Activated T-cell treated with anti-CD3 and anti-CD28 coated beads for 24 hours (primary cell): ENCODE data around the gene GRID1.
"Not testable (repeated sequence)": the region's sequence is repeated elsewhere in the genome, so short reads cannot be mapped to it uniquely, and the experiment has no call there.

ENCODE experiments used
- DNase-seq: peaks from one replicate; pipeline ENCODE4 v3.0.0-alpha.2; 2020; ENCODE audit warnings: low read depth

Gene GRID1

GRCh38 chr10:86137561-86137960 is 229.0 kb downstream of the GRID1 start:
- DNase-seq, result no peak

GRCh38 chr10:86136934-86137333 is 229.7 kb downstream of the GRID1 start:
- DNase-seq, result no peak

GRCh38 chr10:86135191-86135590 is 231.4 kb downstream of the GRID1 start:
- DNase-seq, result no peak

- no peak for DNase-seq
Observed at GRCh38 chr10:86130737-86131475, 235.7 kb downstream of the GRID1 start.

GRCh38 chr10:86130041-86130440 is 236.6 kb downstream of the GRID1 start:
- no peak for DNase-seq

- no peak for DNase-seq
Observed at GRCh38 chr10:86128360-86128759, 238.2 kb downstream of the GRID1 start.

GRCh38 chr10:86127274-86127819 is 239.2 kb downstream of the GRID1 start:
- DNase-seq, result no peak

- no peak for DNase-seq
Observed at GRCh38 chr10:86124734-86125133, 241.9 kb downstream of the GRID1 start.

- no peak for DNase-seq
Observed at GRCh38 chr10:86123715-86124114, 242.9 kb downstream of the GRID1 start.

GRCh38 chr10:86123304-86123703 is 243.3 kb downstream of the GRID1 start:
- no peak for DNase-seq

GRCh38 chr10:86122646-86123045 is 243.9 kb downstream of the GRID1 start:
- DNase-seq, result no peak

GRCh38 chr10:86121200-86121599 is 245.4 kb downstream of the GRID1 start:
- DNase-seq, result no peak

GRCh38 chr10:86117051-86117450 is 249.5 kb downstream of the GRID1 start:
- no peak for DNase-seq

- DNase-seq, result no peak
Observed at GRCh38 chr10:86113983-86114382, 252.6 kb downstream of the GRID1 start.

GRCh38 chr10:86113501-86113900 is 253.1 kb downstream of the GRID1 start:
- DNase-seq, result no peak

- no peak for DNase-seq
Observed at GRCh38 chr10:86113044-86113443, 253.6 kb downstream of the GRID1 start.

GRCh38 chr10:86111902-86112545 is 254.6 kb downstream of the GRID1 start:
- DNase-seq, result no peak

- DNase-seq, result no peak
Observed at GRCh38 chr10:86110156-86110786, 256.3 kb downstream of the GRID1 start.

- DNase-seq, result no peak
Observed at GRCh38 chr10:86109421-86109820, 257.2 kb downstream of the GRID1 start.

- DNase-seq, result no peak
Observed at GRCh38 chr10:86108696-86109095, 257.9 kb downstream of the GRID1 start.

GRCh38 chr10:86107611-86108310 is 258.8 kb downstream of the GRID1 start:
- not testable (repeated sequence) for DNase-seq

GRCh38 chr10:86107131-86107530 is 259.5 kb downstream of the GRID1 start:
- DNase-seq, result no peak
